ENCODE measurements around the gene DUSP7.

DNA sequence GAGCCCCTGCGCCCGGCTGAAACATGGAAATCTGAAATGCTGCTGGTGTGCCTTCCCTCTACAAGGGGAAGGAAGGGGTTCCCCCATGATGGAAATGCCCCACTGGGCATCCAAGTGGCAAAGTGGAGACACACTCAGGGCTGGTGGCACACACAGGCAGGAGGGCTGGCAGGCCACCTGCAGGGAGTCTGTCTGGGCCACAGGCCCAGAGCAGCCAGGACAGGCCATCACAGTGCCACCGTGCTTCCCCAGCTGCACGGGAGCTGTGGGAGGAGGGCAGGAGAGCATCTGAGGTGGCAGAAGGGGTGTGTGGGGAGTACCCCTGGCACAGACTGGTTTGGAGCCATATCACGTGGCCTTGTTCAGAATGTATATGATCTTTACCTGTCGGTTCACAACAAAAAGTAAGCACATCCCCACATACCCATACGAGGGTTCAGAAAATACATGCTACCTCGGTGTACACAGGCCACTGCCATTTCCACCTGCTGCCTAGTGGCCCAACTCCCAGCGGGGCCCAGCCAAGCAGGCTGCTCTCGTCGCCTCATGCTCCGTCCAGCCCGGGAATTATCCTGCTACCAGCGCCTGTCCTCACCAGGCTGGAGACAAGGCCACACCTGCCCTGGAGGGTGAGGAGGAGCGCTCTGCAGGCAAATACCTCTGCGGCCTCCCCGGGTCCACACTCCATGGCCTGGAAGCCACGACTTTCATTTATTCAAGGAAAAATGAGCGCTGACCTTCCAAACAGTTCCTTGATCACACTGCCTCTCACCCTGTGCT lies 22.6 kb upstream of the DUSP7 start:
- no peak for TF ChIP-seq EP300 (IDR thresholded peaks at IDR 0.05)
- TF ChIP-seq, protein P1, sequence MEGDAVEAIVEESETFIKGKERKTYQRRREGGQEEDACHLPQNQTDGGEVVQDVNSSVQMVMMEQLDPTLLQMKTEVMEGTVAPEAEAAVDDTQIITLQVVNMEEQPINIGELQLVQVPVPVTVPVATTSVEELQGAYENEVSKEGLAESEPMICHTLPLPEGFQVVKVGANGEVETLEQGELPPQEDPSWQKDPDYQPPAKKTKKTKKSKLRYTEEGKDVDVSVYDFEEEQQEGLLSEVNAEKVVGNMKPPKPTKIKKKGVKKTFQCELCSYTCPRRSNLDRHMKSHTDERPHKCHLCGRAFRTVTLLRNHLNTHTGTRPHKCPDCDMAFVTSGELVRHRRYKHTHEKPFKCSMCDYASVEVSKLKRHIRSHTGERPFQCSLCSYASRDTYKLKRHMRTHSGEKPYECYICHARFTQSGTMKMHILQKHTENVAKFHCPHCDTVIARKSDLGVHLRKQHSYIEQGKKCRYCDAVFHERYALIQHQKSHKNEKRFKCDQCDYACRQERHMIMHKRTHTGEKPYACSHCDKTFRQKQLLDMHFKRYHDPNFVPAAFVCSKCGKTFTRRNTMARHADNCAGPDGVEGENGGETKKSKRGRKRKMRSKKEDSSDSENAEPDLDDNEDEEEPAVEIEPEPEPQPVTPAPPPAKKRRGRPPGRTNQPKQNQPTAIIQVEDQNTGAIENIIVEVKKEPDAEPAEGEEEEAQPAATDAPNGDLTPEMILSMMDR (IDR thresholded peaks at IDR 0.05): no peak
- no peak for TF ChIP-seq POLR2A (IDR thresholded peaks at IDR 0.05)
- TF ChIP-seq POLR2AphosphoS5 (IDR thresholded peaks at IDR 0.05): no peak

All from gastroesophageal sphincter (tissue), 3 donors.